CD4-positive, alpha-beta T cell treated with Interleukin-15 for 1 hour (primary cell): Measurements from ENCODE around the gene CCDC183.
"Not testable (repeated sequence)": the region's sequence is repeated elsewhere in the genome, so short reads cannot be mapped to it uniquely, and the experiment has no call there.

Experiments used
- DNase-seq: peaks from one replicate; pipeline ENCODE4 v3.0.0-alpha.2; 2020

Gene CCDC183

GRCh38 chr9:136760834-136761544 lies 35.1 kb upstream of the CCDC183 start:
- peak; percentile 17 for DNase-seq

GRCh38 chr9:136761545-136761981 lies 34.6 kb upstream of the CCDC183 start:
- DNase-seq, result no peak

- DNase-seq, result peak; percentile 4
These were observed 33.9 kb upstream of the CCDC183 start for GRCh38 chr9:136762221-136762691.

- peak; percentile 45 for DNase-seq
These were observed 33.1 kb upstream of the CCDC183 start for GRCh38 chr9:136762915-136763648.

GRCh38 chr9:136763649-136764035 lies 32.5 kb upstream of the CCDC183 start:
- DNase-seq, result peak; percentile 13

- DNase-seq, result no peak
These were observed 31.7 kb upstream of the CCDC183 start, which contains the start of gene LCN15 for GRCh38 chr9:136764301-136764891. TSS of gene LCN15 (minus strand) at chr9:136764518. CDS start at chr9:136764488, 30 bp downstream.

- no peak for DNase-seq
These were observed 31.1 kb upstream of the CCDC183 start for GRCh38 chr9:136765041-136765440.

- not testable (repeated sequence) for DNase-seq
These were observed 30.3 kb upstream of the CCDC183 start for GRCh38 chr9:136765745-136766409.

- peak; percentile 81 for DNase-seq
These were observed 29.6 kb upstream of the CCDC183 start for GRCh38 chr9:136766410-136767120.

- peak; percentile 43 for DNase-seq
These were observed 26.4 kb upstream of the CCDC183 start for GRCh38 chr9:136769710-136770191.

- no peak for DNase-seq
These were observed 24.2 kb upstream of the CCDC183 start for GRCh38 chr9:136771907-136772415.

GRCh38 chr9:136773386-136774044 lies 22.6 kb upstream of the CCDC183 start:
- DNase-seq, result peak; percentile 48

- no peak for DNase-seq
These were observed 21.6 kb upstream of the CCDC183 start for GRCh38 chr9:136774416-136775045.

- no peak for DNase-seq
These were observed 20.9 kb upstream of the CCDC183 start for GRCh38 chr9:136775191-136775590.

GRCh38 chr9:136776947-136777346 lies 19.2 kb upstream of the CCDC183 start:
- no peak for DNase-seq

GRCh38 chr9:136777359-136777758 lies 18.8 kb upstream of the CCDC183 start:
- DNase-seq, result no peak

GRCh38 chr9:136779808-136780207 lies 16.3 kb upstream of the CCDC183 start:
- no peak for DNase-seq

- no peak for DNase-seq
These were observed 13.7 kb upstream of the CCDC183 start for GRCh38 chr9:136782452-136782851.

- DNase-seq, result no peak
These were observed 11.7 kb upstream of the CCDC183 start for GRCh38 chr9:136784249-136784996.

GRCh38 chr9:136784997-136785361 lies 11.2 kb upstream of the CCDC183 start:
- no peak for DNase-seq
